CD4-positive, CD25-positive, alpha-beta regulatory T cell (primary cell): Measurements from ENCODE around the gene TAF6L. TPM values are rescaled to one million over a fixed set of nuclear protein-coding genes. Genes with fewer than 3 reads are reported as not detected.
A peak's percentile ranks its signal among the peaks of the same experiment; 100 is the strongest.
"Not testable (repeated sequence)": the region's sequence is repeated elsewhere in the genome, so short reads cannot be mapped to it uniquely, and the experiment has no call there.

Source experiments
- ATAC-seq, 2 donors: fragments of 150-1000 bp; cut with Tn5 transposase; one replicate each; pipeline ENCODE4 v1.10.0; 2021; ENCODE audit warnings: low read depth in 2 of 2, moderate number of reproducible peaks in 2 of 2, moderate library complexity in 1 of 2
- DNase-seq, 3 donors: peaks; one replicate each; pipeline versions ENCODE4 v3.0.0 to v3.0.0-alpha.2; 2012 to 2022; ENCODE audit warnings: mixed read lengths in 1 of 3
- H3K27ac ChIP-seq: one replicate; pipeline ENCODE4 v1.7.0; 2013; ENCODE audit warnings: mild to moderate bottlenecking, low read length; ENCODE audit not compliant: insufficient read depth, poor library complexity, severe bottlenecking
- H3K27me3 ChIP-seq: one replicate; pipeline ENCODE4 v1.7.0; 2013; ENCODE audit warnings: low read length; ENCODE audit not compliant: control insufficient read depth, insufficient read depth
- H3K36me3 ChIP-seq: one replicate; pipeline ENCODE4 v1.7.0; 2013; ENCODE audit warnings: mild to moderate bottlenecking, low read length, moderate library complexity; ENCODE audit not compliant: control insufficient read depth, insufficient read depth
- H3K4me1 ChIP-seq: 2 replicates; pipeline ENCODE4 v1.7.0; 2013; ENCODE audit warnings: mild to moderate bottlenecking, low read length; ENCODE audit not compliant: insufficient read depth, control insufficient read depth, poor library complexity, severe bottlenecking
- H3K4me3 ChIP-seq: one replicate; pipeline ENCODE4 v1.7.0; 2013; ENCODE audit warnings: low read depth, mild to moderate bottlenecking, low read length, moderate library complexity
- H3K9me3 ChIP-seq, 2 experiments: 1 replicate in 1 of 2; 2 replicates in 1 of 2; pipeline ENCODE4 v1.7.0; 2013; ENCODE audit warnings: low read length in 2 of 2, mild to moderate bottlenecking in 1 of 2, moderate library complexity in 1 of 2; ENCODE audit not compliant: control insufficient read depth in 2 of 2
- H3K27ac Mint-ChIP-seq, 3 donors: one replicate each; pipeline ENCODE4 v1.8.0; 2020 to 2022; ENCODE audit warnings: mild to moderate bottlenecking in 3 of 3, mixed read lengths in 3 of 3, moderate library complexity in 2 of 3
- H3K27me3 Mint-ChIP-seq: one replicate; pipeline ENCODE4 v1.8.0; 2022; ENCODE audit warnings: mild to moderate bottlenecking, mixed read lengths
- H3K36me3 Mint-ChIP-seq: one replicate; pipeline ENCODE4 v1.8.0; 2020; ENCODE audit warnings: mixed read lengths
- H3K4me1 Mint-ChIP-seq, 4 donors: one replicate each; pipeline ENCODE4 v1.8.0; 2020 to 2022; ENCODE audit warnings: mixed read lengths in 4 of 4, mild to moderate bottlenecking in 1 of 4
- H3K4me3 Mint-ChIP-seq, 4 donors: one replicate each; pipeline ENCODE4 v1.8.0; 2020 to 2022; ENCODE audit warnings: mild to moderate bottlenecking in 4 of 4, mixed read lengths in 4 of 4, moderate library complexity in 3 of 4
- H3K9me3 Mint-ChIP-seq, 7 donors: one replicate each; pipeline ENCODE4 v1.8.0; 2020 to 2022; ENCODE audit warnings: mixed read lengths in 7 of 7, mild to moderate bottlenecking in 3 of 7, moderate library complexity in 2 of 7
- polyA plus RNA-seq, 4 donors: library from polyadenylated mRNA; unstranded; fragments of 300-500 nt; fragmentation: Illumina TruSeq; gene quantifications; one replicate each; pipeline ENCODE4 v1.2.3, GENCODE V29; 2021
- total RNA-seq: library from RNA; stranded (reverse); gene quantifications from one replicate; pipeline ENCODE4 v1.2.3, GENCODE V29; 2022

The TAF6L gene
- total and polyA plus RNA-seq, 5 donors from 2014 or later: 5.8 to 13.1 (median 8.9) TPM

DNA sequence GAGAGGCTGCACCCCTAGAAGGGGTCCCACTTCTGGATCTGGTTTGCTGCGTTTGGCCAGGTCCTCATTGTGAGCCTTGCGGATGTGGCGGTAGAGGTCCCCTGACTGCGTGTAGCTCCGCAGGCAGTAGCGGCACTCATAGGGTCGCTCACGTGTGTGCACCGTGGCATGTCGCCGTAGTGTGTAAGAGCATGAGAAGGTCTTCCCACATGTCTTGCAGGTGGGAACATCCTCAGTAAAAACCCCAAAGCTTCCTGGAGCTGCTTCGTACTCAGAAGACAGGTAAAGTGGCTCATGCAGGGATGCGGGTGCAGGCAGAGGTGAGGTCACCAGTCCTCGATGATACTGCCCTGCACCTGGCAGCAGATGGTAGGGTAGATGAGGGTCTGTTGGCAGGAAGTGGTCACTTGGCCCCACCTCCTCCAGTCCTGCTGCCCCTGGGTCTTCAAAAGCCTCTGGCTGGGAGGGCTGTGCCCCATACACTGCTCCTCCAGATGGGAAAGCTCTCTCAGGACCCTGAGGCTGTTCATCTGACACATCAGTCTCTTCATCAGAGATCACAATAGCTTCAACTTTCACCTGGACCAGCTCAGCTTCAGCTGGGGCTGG is 18.9 kb upstream of the TAF6L start:
- Mint-ChIP-seq H3K4me3 (peak overlapping the region in 3 of 4 donors; percentile 31 to 95 (median 93)), H3K4me1 (peaks cover 0 to 50% (median 23%) of the 10 kb centered on the region in 4 donors), H3K9me3 (no peaks in the 10 kb centered on the region), H3K36me3 (peaks cover 10% of the 10 kb centered on the region), H3K27ac (peak overlapping the region; percentile 67 to 97 (median 92)), H3K27me3 (no peaks in the 10 kb centered on the region)
- Histone ChIP-seq H3K36me3 (peaks cover 17% of the 10 kb centered on the region), H3K4me1 (peaks cover 30% of the 10 kb centered on the region), H3K27me3 (no peaks in the 10 kb centered on the region), H3K27ac (no peak overlapping the region), H3K9me3 (no peaks in the 10 kb centered on the region), H3K4me3 (no peak overlapping the region)
- ATAC-seq (no peak), DNase-seq (no peak)

DNA sequence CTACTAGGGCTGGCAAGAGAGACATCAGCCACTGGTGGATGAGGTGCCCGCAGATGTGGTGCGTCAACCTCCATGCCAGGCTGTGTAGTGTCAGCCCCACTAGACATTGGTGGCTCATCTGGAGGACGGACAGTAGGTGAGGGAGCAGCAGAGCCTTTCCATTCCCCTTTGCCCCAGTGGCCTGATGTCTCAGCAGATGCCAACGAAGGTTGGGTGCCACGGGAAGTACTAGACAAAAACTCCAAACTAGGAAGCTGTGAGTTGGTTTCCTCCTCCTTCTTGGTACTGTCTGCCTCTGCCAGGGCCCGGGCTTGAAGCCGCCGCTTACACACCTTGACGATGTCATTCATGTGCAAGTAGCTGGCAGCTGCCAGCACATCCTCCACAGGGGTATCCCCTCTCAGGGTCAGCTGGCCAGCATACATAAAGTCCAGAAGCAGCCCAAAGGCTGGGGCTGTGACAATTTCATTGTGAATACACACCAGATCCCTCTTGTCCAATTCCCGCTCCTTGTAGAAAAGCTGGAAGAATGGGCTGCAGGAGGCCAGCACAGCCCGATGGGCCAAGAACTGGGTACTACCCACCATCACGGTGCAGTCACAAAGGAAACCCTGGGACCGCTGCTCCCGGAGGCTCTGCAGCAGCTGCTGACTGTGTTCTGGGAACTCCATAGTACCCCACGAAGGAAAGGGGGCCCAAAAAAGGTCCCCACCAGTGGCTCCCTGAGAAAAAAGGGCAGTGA is 18.0 kb upstream of the TAF6L start:
- H3K4me3 ChIP-seq: peak overlapping the region; percentile 94

GRCh38 chr11:62753736-62754603 is 17.2 kb upstream of the TAF6L start, which contains the start of gene ZBTB3:
ZBTB3 (minus strand) TSS chr11:62754160; CDS start chr11:62753664, 496 bp downstream.
- DNase-seq (peak; percentile 96 to 100 (median 99)), ATAC-seq (peak; percentile 95 to 97)
- Histone ChIP-seq H3K36me3 (peaks cover 15% of the 10 kb centered on the region), H3K27ac (peak within 1 kb of the TSS; percentile 92), H3K27me3 (no peaks in the 10 kb centered on the region), H3K4me1 (peaks cover 30% of the 10 kb centered on the region), H3K4me3 (peak within 1 kb of the TSS; percentile 94), H3K9me3 (no peaks in the 10 kb centered on the region)
- Mint-ChIP-seq H3K36me3 (peaks cover 7% of the 10 kb centered on the region), H3K9me3 (no peaks in the 10 kb centered on the region), H3K4me1 (peaks cover under 1 to 43% (median 19%) of the 10 kb centered on the region in 4 donors), H3K27ac (peak within 1 kb of the TSS; percentile 97 to 99 (median 98)), H3K4me3 (peak within 1 kb of the TSS; percentile 93 to 99 (median 96)), H3K27me3 (no peaks in the 10 kb centered on the region)

More for the DNA sequence above, 18.0 kb upstream of the TAF6L start:
- H3K27ac ChIP-seq: peak overlapping the region; percentile 92
- H3K36me3 ChIP-seq: peaks cover 17% of the 10 kb centered on the region
- no peaks in the 10 kb centered on the region for H3K9me3 ChIP-seq
- Mint-ChIP-seq H3K4me3 (peak overlapping the region; percentile 93 to 99 (median 96)), H3K9me3 (no peaks in the 10 kb centered on the region), H3K36me3 (peaks cover 10% of the 10 kb centered on the region), H3K4me1 (peaks cover 0 to 47% (median 21%) of the 10 kb centered on the region in 4 donors), H3K27ac (peak overlapping the region; percentile 97 to 99 (median 98)), H3K27me3 (no peaks in the 10 kb centered on the region)
- ATAC-seq (no peak), DNase-seq (no peak)
- H3K4me1 ChIP-seq: peaks cover 30% of the 10 kb centered on the region
- no peaks in the 10 kb centered on the region for H3K27me3 ChIP-seq

GRCh38 chr11:62755086-62755615 is 16.0 kb upstream of the TAF6L start:
- no peaks in the 10 kb centered on the region for H3K9me3 Mint-ChIP-seq
- H3K27me3 Mint-ChIP-seq: no peaks in the 10 kb centered on the region
- Histone ChIP-seq H3K36me3 (peaks cover 12% of the 10 kb centered on the region), H3K27ac (no peak overlapping the region), H3K4me3 (no peak overlapping the region), H3K27me3 (no peaks in the 10 kb centered on the region), H3K9me3 (no peaks in the 10 kb centered on the region), H3K4me1 (peaks cover 26% of the 10 kb centered on the region)
- H3K4me1 Mint-ChIP-seq: peaks cover 4 to 34% (median 13%) of the 10 kb centered on the region in 4 donors
- ATAC-seq (no peak), DNase-seq (no peak)
- peak overlapping the region in 1 of 3 donors; percentile 80 for H3K27ac Mint-ChIP-seq
- peak overlapping the region; percentile 2 to 66 (median 52) for H3K4me3 Mint-ChIP-seq
- H3K36me3 Mint-ChIP-seq: peaks cover 3% of the 10 kb centered on the region

DNA sequence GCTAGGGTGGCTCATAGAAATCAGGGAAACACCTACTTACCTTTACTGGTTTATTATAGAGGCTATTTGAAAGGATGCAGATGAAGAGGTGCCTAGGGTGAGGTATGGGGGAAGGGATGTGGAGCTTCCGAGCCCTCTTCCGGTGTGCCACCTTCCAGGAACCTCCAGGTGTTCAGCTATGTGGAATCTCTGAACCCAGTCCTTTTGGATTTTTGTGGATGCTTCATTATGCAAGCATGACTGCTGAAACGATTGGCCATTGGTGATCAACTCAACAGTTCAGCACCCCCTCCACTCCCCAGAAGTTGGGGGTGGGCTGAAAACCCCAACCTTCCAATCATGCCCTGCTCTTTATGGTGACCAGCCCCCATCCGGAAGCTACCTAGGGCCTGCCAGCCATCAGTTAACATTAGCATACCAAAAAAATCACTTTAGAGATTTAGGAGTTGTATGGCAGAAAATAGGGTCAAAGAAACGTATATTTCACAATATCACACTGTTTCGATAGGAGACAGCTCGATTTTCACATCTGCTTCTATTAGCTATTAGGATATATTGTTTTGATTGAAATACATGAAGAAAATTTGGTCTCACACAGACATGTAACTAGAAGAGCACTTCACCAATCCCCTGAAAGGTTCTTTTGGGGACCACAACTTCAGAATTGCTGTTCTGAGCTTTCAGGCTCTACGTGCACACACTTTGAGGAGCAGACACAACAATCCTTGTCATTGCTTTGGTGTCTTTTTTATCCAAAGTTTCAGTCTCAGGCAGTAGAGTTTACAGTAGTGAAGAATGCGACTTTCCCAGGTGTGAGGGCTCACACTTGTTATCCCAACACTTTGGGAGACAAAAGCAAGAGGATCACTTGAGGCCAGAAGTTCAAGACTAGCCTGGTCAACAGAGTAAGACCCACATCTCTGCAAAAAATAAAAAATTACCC is 13.1 kb upstream of the TAF6L start:
- H3K9me3 Mint-ChIP-seq: no peaks in the 10 kb centered on the region
- Histone ChIP-seq H3K27me3 (no peaks in the 10 kb centered on the region), H3K4me1 (peaks cover 24% of the 10 kb centered on the region), H3K27ac (no peak overlapping the region), H3K9me3 (no peaks in the 10 kb centered on the region), H3K36me3 (peaks cover 3% of the 10 kb centered on the region), H3K4me3 (no peak overlapping the region)
- peaks cover 4 to 32% (median 20%) of the 10 kb centered on the region in 4 donors for H3K4me1 Mint-ChIP-seq
- no peak for ATAC-seq
- peaks cover 7% of the 10 kb centered on the region for H3K27me3 Mint-ChIP-seq
- DNase-seq: no peak
- H3K36me3 Mint-ChIP-seq: peaks cover 3% of the 10 kb centered on the region
- H3K4me3 Mint-ChIP-seq: no peak overlapping the region
- no peak overlapping the region for H3K27ac Mint-ChIP-seq

DNA sequence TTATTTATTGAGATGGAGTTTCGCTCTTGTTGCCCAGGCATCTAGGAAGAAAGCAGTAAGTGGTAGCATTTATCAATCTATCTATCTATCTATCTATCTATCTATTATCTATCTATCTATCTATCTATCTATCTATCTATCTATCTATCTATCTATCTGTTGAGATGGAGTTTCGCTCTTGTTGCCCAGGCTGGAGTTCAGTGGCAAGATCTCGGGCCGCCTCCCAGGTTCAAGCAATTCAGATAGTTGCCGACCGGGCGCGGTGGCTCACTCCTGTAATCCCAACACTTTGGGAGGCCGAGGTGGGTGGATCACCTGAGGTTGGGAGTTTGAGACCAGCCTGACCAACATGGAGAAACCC is 10.3 kb upstream of the TAF6L start:
- ATAC-seq, H3K9me3 ChIP-seq, H3K36me3 Mint-ChIP-seq, H3K36me3 ChIP-seq, DNase-seq, H3K27me3 ChIP-seq, H3K27me3 Mint-ChIP-seq, H3K9me3 Mint-ChIP-seq: not testable (repeated sequence)
- H3K4me1 Mint-ChIP-seq: peaks cover 4 to 37% (median 13%) of the 10 kb centered on the region in 4 donors
- Histone ChIP-seq H3K4me3 (peak overlapping the region; percentile 19), H3K4me1 (peaks cover 19% of the 10 kb centered on the region), H3K27ac (peak overlapping the region; percentile 87)
- peak overlapping the region in 2 of 3 donors; percentile 97 to 98 for H3K27ac Mint-ChIP-seq
- H3K4me3 Mint-ChIP-seq: peak overlapping the region; percentile 97 to 99 (median 98)
